IPS-20b (cell line): ENCODE data around the gene UQCRQ.

Experiments
- H3K27ac ChIP-seq: one replicate; pipeline ENCODE4 v1.5.1; 2013; ENCODE audit warnings: low read length
- H3K27me3 ChIP-seq: 2 replicates; pipeline ENCODE4 v1.6.1; 2013; ENCODE audit warnings: mild to moderate bottlenecking, low read length, inconsistent platforms; ENCODE audit not compliant: insufficient read depth
- H3K36me3 ChIP-seq: 2 replicates; pipeline ENCODE4 v1.6.1; 2013; ENCODE audit warnings: low read depth, mild to moderate bottlenecking, inconsistent platforms, low read length, moderate library complexity; ENCODE audit not compliant: insufficient read depth
- H3K4me1 ChIP-seq: 2 replicates; pipeline ENCODE4 v1.6.1; 2013; ENCODE audit warnings: mild to moderate bottlenecking, control low read depth, inconsistent platforms, low read length, moderate library complexity; ENCODE audit not compliant: insufficient read depth
- H3K4me3 ChIP-seq: 2 replicates; pipeline ENCODE4 v1.5.1; 2013; ENCODE audit warnings: mild to moderate bottlenecking, low read length, inconsistent platforms
- H3K9ac ChIP-seq: 2 replicates; pipeline ENCODE4 v1.6.1; 2013; ENCODE audit warnings: low read depth, mild to moderate bottlenecking, inconsistent platforms, low read length, moderate library complexity
- H3K9me3 ChIP-seq: 2 replicates; pipeline ENCODE4 v1.6.1; 2013; ENCODE audit warnings: mild to moderate bottlenecking, low read depth, low read length, inconsistent platforms; ENCODE audit not compliant: insufficient read depth

Gene UQCRQ

GRCh38 chr5:132837868-132838267 is 28.6 kb upstream of the UQCRQ start:
- Histone ChIP-seq H3K9me3 (no peaks in the 10 kb centered on the region), H3K36me3 (no peaks in the 10 kb centered on the region), H3K27me3 (peaks cover 11% of the 10 kb centered on the region; the same call in 1 of the 2 replicates), H3K4me3 (no peak overlapping the region), H3K27ac (no peak overlapping the region), H3K4me1 (no peaks in the 10 kb centered on the region), H3K9ac (no peak overlapping the region)

- Histone ChIP-seq H3K27ac (no peak overlapping the region), H3K36me3 (no peaks in the 10 kb centered on the region), H3K27me3 (0 out of 2 replicates have a peak, but pooled peaks cover 3% of the 10 kb centered on the region), H3K4me3 (no peak overlapping the region), H3K9ac (no peak overlapping the region), H3K4me1 (no peaks in the 10 kb centered on the region), H3K9me3 (no peaks in the 10 kb centered on the region)
Measured at GRCh38 chr5:132838516-132839282, 27.7 kb upstream of the UQCRQ start.

DNA sequence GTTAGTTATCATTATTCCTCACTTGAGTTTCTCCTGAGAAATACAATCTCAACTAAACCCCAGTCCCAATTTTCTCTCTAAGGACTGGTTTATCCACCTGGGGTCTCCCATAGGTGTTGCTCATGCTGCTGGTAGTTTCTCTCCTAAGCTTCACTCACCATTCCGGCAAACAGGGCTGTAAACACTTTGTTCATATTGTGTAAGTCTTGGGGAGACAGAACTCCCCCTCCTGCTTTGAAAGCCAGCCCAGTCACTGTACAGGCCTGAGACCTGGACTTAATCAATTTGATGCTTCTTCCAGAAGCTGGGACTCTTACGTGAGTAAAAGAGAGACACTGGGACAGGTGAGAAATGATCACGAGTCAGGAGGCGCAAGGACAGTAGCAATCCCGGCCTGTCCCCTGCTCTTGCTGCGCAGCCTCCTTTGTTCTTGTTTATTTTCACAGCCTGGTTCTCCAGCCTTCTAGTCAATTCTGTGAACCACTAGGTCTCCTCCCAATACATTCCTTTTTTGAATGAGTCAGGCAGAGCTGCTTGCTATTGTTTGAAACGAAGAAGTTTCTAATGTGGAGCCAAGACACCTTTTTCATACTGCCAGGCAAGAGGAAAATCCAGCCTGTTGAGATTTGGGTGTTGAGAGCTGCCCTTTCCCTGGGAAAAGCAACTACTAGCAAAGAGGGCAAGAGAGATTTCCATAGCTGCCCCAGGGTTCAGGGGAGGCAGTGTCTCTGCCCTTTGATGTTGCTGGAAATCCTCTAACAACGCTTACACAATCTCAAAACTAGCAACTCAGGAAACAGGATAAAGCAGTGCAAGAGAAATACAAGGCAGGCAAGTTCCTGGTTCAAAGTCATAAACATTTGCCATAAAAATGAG is 26.8 kb upstream of the UQCRQ start:
- Histone ChIP-seq H3K4me1 (no peaks in the 10 kb centered on the region), H3K36me3 (no peaks in the 10 kb centered on the region), H3K9ac (no peak overlapping the region), H3K4me3 (no peak overlapping the region), H3K9me3 (no peaks in the 10 kb centered on the region), H3K27ac (no peak overlapping the region), H3K27me3 (no peaks in the 10 kb centered on the region)

DNA sequence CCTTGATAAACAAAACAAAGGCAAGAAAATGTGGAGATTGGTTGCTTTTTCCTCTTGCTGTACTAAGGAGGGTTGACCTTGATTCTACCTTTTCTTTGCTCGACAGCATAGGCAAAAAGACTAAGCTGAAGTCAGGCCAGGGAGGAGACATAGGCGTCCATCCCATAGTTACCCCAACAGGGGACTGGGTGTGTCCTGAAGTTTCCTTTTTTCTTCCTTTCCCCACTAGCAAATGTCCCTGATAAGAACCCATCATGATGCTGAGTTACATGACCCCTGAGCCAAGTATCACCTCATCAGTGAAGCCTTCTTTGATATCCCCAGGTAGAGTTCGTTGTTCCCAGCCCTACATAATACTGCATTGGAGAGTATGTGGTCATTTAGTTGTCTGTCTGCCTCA is 26.1 kb upstream of the UQCRQ start:
- H3K27ac ChIP-seq = no peak overlapping the region
- H3K9ac ChIP-seq = no peak overlapping the region
- H3K9me3 ChIP-seq = no peaks in the 10 kb centered on the region
- no peaks in the 10 kb centered on the region for H3K4me1 ChIP-seq
- H3K36me3 ChIP-seq = no peaks in the 10 kb centered on the region
- H3K27me3 ChIP-seq = no peaks in the 10 kb centered on the region
- H3K4me3 ChIP-seq = no peak overlapping the region

DNA sequence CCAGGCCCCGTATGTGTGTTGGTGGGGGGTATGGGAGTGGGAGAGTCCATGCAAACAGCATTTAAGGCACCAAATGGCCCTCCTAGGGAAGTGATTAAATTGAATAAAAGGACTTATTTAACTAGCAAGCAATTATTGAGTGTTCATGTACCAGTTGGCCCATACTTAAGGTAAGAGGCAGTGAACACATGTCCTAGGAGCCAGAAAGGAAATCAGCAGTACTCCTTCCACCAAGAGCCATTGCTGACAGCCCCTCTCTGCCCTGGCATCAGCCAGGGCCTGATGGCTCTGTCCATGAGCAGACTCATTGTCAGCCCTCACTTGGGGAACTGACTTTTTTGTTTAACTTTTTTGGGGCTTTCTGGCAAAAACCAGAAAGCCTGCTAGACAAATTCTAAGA is 25.5 kb upstream of the UQCRQ start:
- H3K27me3 ChIP-seq = no peaks in the 10 kb centered on the region
- H3K4me1 ChIP-seq = no peaks in the 10 kb centered on the region
- H3K9ac ChIP-seq = no peak overlapping the region
- H3K27ac ChIP-seq = no peak overlapping the region
- no peaks in the 10 kb centered on the region for H3K9me3 ChIP-seq
- H3K4me3 ChIP-seq = no peak overlapping the region
- no peaks in the 10 kb centered on the region for H3K36me3 ChIP-seq

DNA sequence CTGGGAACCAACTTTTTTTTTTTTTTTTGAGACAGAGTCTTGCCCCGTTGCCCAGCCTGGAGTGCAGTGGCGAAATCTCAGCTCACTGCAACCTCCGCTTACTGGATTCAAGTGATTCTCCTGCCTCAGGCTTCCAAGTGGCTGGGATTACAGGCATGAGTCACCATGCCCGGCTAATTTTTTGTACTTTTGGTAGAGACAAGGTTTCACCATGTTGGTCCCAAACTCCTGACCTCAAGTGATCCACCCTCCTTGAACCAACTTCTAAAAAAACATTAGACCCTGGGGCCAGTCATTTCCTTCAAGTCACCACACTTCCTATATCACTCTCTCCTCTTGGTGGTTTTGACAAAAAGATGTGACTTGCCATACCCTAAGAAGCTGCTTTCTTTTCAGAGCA is 25.1 kb upstream of the UQCRQ start:
- Histone ChIP-seq H3K27ac (no peak overlapping the region), H3K9ac (no peak overlapping the region), H3K9me3 (no peaks in the 10 kb centered on the region), H3K4me3 (no peak overlapping the region), H3K36me3 (no peaks in the 10 kb centered on the region), H3K27me3 (no peaks in the 10 kb centered on the region), H3K4me1 (no peaks in the 10 kb centered on the region)

GRCh38 chr5:132848270-132848669 is 18.2 kb upstream of the UQCRQ start:
- H3K9ac ChIP-seq = no peak overlapping the region
- H3K4me3 ChIP-seq = no peak overlapping the region
- H3K27me3 ChIP-seq = no peaks in the 10 kb centered on the region
- no peaks in the 10 kb centered on the region for H3K36me3 ChIP-seq
- H3K4me1 ChIP-seq = no peaks in the 10 kb centered on the region
- no peaks in the 10 kb centered on the region for H3K9me3 ChIP-seq
- H3K27ac ChIP-seq = no peak overlapping the region

- H3K27me3 ChIP-seq = no peaks in the 10 kb centered on the region
- H3K4me3 ChIP-seq = no peak overlapping the region
- no peaks in the 10 kb centered on the region for H3K36me3 ChIP-seq
- H3K9me3 ChIP-seq = no peaks in the 10 kb centered on the region
- H3K27ac ChIP-seq = no peak overlapping the region
- peaks cover 3% of the 10 kb centered on the region; the same call in 1 of the 2 replicates for H3K4me1 ChIP-seq
- no peak overlapping the region for H3K9ac ChIP-seq
Measured at GRCh38 chr5:132849347-132849746, 17.1 kb upstream of the UQCRQ start.

DNA sequence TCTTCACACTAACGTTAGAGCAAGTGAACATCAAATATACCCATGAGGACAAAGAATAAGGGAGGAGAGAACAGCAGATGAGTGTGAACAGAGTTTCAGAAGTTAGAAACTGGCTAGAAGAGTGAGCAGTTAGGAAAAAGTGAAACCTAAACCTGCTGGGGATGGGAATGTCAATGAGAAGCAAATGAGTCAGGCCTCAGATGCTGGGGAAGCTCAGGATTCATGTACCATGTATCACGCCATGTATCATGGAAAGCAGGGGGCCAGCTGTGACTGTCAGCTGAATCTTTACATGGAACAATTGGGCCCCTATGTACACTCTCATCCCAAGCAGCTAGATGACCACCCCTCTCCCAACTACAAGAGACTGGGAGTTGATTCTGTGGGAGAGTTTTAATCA is 16.4 kb upstream of the UQCRQ start:
- no peak overlapping the region for H3K9ac ChIP-seq
- H3K36me3 ChIP-seq = no peaks in the 10 kb centered on the region
- no peak overlapping the region for H3K27ac ChIP-seq
- peaks cover 3% of the 10 kb centered on the region; the same call in 1 of the 2 replicates for H3K4me1 ChIP-seq
- no peaks in the 10 kb centered on the region for H3K9me3 ChIP-seq
- no peak overlapping the region for H3K4me3 ChIP-seq
- H3K27me3 ChIP-seq = no peaks in the 10 kb centered on the region

- H3K9me3 ChIP-seq = no peaks in the 10 kb centered on the region
- H3K36me3 ChIP-seq = no peaks in the 10 kb centered on the region
- H3K4me3 ChIP-seq = no peak overlapping the region
- H3K27ac ChIP-seq = no peak overlapping the region
- H3K4me1 ChIP-seq = peaks cover 3% of the 10 kb centered on the region; the same call in 1 of the 2 replicates
- no peak overlapping the region for H3K9ac ChIP-seq
- no peaks in the 10 kb centered on the region for H3K27me3 ChIP-seq
Measured at GRCh38 chr5:132853323-132853722, 13.1 kb upstream of the UQCRQ start.

- Histone ChIP-seq H3K4me3 (no peak overlapping the region), H3K9ac (no peak overlapping the region), H3K4me1 (peaks cover 3% of the 10 kb centered on the region; the same call in 1 of the 2 replicates), H3K27me3 (no peaks in the 10 kb centered on the region), H3K9me3 (no peaks in the 10 kb centered on the region), H3K36me3 (no peaks in the 10 kb centered on the region), H3K27ac (no peak overlapping the region)
Measured at GRCh38 chr5:132853790-132854189, 12.7 kb upstream of the UQCRQ start.

GRCh38 chr5:132854301-132854700 is 12.1 kb upstream of the UQCRQ start:
- Histone ChIP-seq H3K9ac (no peak overlapping the region), H3K27me3 (no peaks in the 10 kb centered on the region), H3K27ac (no peak overlapping the region)

More at GRCh38 chr5:132854301-132854700, 12.1 kb upstream of the UQCRQ start:
- Histone ChIP-seq H3K4me1 (peaks cover 3% of the 10 kb centered on the region; the same call in 1 of the 2 replicates), H3K36me3 (no peaks in the 10 kb centered on the region), H3K9me3 (no peaks in the 10 kb centered on the region), H3K4me3 (no peak overlapping the region)
